Common myeloid progenitor, CD34-positive (primary cell): ENCODE measurements around the gene KCNV2.
"Not testable (repeated sequence)": the region's sequence is repeated elsewhere in the genome, so short reads cannot be mapped to it uniquely, and the experiment has no call there.

ENCODE experiments used
- CTCF ChIA-PET: fragments of 350-600 bp; sonication (Branson Sonifier 250); formaldehyde crosslinking; loops from one replicate; lab custom pipeline; 2021; ENCODE audit warnings: antibody characterized with exemption; lab: Charles Lee
- POLR2A ChIA-PET: fragments of 350-600 bp; sonication (Branson Sonifier 250); formaldehyde crosslinking; loops from one replicate; lab custom pipeline; 2021; ENCODE audit warnings: antibody characterized with exemption; lab: Charles Lee
- DNase-seq, 3 donors: peaks; one replicate each; pipeline versions ENCODE4 v3.0.0 to v3.0.0-alpha.2; 2013
- H3K27ac ChIP-seq, 2 experiments: 1 replicate in 1 of 2; 2 replicates in 1 of 2; pipeline ENCODE4 v1.7.0; 2013; ENCODE audit warnings: inconsistent platforms in 2 of 2, low read length in 2 of 2, mild to moderate bottlenecking in 2 of 2, low read depth in 1 of 2, moderate library complexity in 1 of 2; ENCODE audit not compliant: severe bottlenecking in 2 of 2, insufficient read depth in 1 of 2, poor library complexity in 1 of 2
- H3K27me3 ChIP-seq, 5 experiments: replicated peaks in 2 of 5; 1 replicate in 3 of 5; 2 replicates in 2 of 5; pipeline versions ENCODE4 v1.6.1 to v1.7.0; 2013; ENCODE audit warnings: low read length in 4 of 5, mild to moderate bottlenecking in 2 of 5, moderate library complexity in 2 of 5, inconsistent platforms in 1 of 5; ENCODE audit not compliant: insufficient read depth in 5 of 5, control insufficient read depth in 4 of 5
- H3K36me3 ChIP-seq, 4 experiments: 1 replicate in 2 of 4; 2 replicates in 2 of 4; pipeline versions ENCODE4 v1.6.1 to v1.7.0; 2013; ENCODE audit warnings: low read length in 3 of 4, control low read depth in 1 of 4, mild to moderate bottlenecking in 1 of 4; ENCODE audit not compliant: control insufficient read depth in 4 of 4, insufficient read depth in 4 of 4
- H3K4me1 ChIP-seq, 4 experiments: 1 replicate in 3 of 4; 2 replicates in 1 of 4; pipeline versions ENCODE4 v1.6.1 to v1.7.1; 2013; ENCODE audit warnings: low read length in 3 of 4, mild to moderate bottlenecking in 3 of 4, control low read depth in 1 of 4, inconsistent platforms in 1 of 4, moderate library complexity in 1 of 4; ENCODE audit not compliant: control insufficient read depth in 4 of 4, insufficient read depth in 4 of 4; ENCODE audit errors: control extremely low read depth in 1 of 4
- H3K4me3 ChIP-seq, 7 experiments: 1 replicate in 4 of 7; 2 replicates in 3 of 7; pipeline versions ENCODE4 v1.5.1 to v1.7.0; 2013; ENCODE audit warnings: mild to moderate bottlenecking in 7 of 7, low read length in 6 of 7, moderate library complexity in 6 of 7, inconsistent platforms in 2 of 7, low read depth in 2 of 7, control low read depth in 1 of 7; ENCODE audit not compliant: insufficient read depth in 4 of 7, control insufficient read depth in 1 of 7; ENCODE audit errors: extremely low read depth in 1 of 7
- H3K9me3 ChIP-seq, 5 experiments: 1 replicate in 4 of 5; 2 replicates in 1 of 5; pipeline versions ENCODE4 v1.6.1 to v1.7.1; 2013; ENCODE audit warnings: low read length in 4 of 5, mild to moderate bottlenecking in 2 of 5, inconsistent platforms in 1 of 5, low read depth in 1 of 5, moderate library complexity in 1 of 5; ENCODE audit not compliant: control insufficient read depth in 4 of 5, insufficient read depth in 2 of 5; ENCODE audit errors: control extremely low read depth in 1 of 5
- WGBS: methylation state at CpG from one replicate; pipeline ENCODE4 v1.1.5; 2013; ENCODE audit not compliant: insufficient coverage; 5-methylcytosine and 5-hydroxymethylcytosine counted together

The KCNV2 gene

GRCh38 chr9:2700398-2700797 lies 16.9 kb upstream of the KCNV2 start:
- no peaks in the 10 kb centered on the region for H3K9me3 ChIP-seq
- ChIA-PET CTCF (interaction anchor here (0.7 kb wide), 1 partner anchor 11 kb away, joined by 3 read pairs; no protein-coding TSS in a partner anchor), POLR2A (no interaction called here)
- DNase-seq = no peak
- H3K27me3 ChIP-seq = no peaks in the 10 kb centered on the region
- H3K4me3 ChIP-seq = no peak overlapping the region
- no peak overlapping the region for H3K27ac ChIP-seq
- WGBS = 88% methylated on average over 5 of the region's 6 CpGs
- H3K36me3 ChIP-seq = no peaks in the 10 kb centered on the region
- H3K4me1 ChIP-seq = peaks cover 0 to 10% (median 2%) of the 10 kb centered on the region in 4 experiments

- ChIA-PET CTCF (interaction anchor here (0.7 kb wide), 1 partner anchor 10 kb away, joined by 3 read pairs; no protein-coding TSS in a partner anchor), POLR2A (no interaction called here)
- no peaks in the 10 kb centered on the region for H3K9me3 ChIP-seq
- H3K4me3 ChIP-seq = no peak overlapping the region
- H3K4me1 ChIP-seq = peaks cover 0 to 10% (median 2%) of the 10 kb centered on the region in 4 experiments
- no peak for DNase-seq
- no peaks in the 10 kb centered on the region for H3K36me3 ChIP-seq
- no peaks in the 10 kb centered on the region for H3K27me3 ChIP-seq
- no peak overlapping the region for H3K27ac ChIP-seq
- 96% methylated on average over 3 of the region's 10 CpGs for WGBS
Measured at GRCh38 chr9:2700909-2701550, 16.3 kb upstream of the KCNV2 start.

GRCh38 chr9:2704504-2704903 lies 12.8 kb upstream of the KCNV2 start:
- ChIA-PET POLR2A (no interaction called here), CTCF (interaction anchor here (0.7 kb wide), 1 partner anchor 23 kb away, joined by 3 read pairs; no protein-coding TSS in a partner anchor)
- H3K4me3 ChIP-seq = no peak overlapping the region
- no peak overlapping the region for H3K27ac ChIP-seq
- no peaks in the 10 kb centered on the region for H3K36me3 ChIP-seq
- H3K27me3 ChIP-seq = no peaks in the 10 kb centered on the region
- no peaks in the 10 kb centered on the region for H3K9me3 ChIP-seq
- DNase-seq = peak; percentile 55 to 86 (median 81)
- peaks cover 0 to 10% (median 2%) of the 10 kb centered on the region in 4 experiments for H3K4me1 ChIP-seq

GRCh38 chr9:2707256-2707655 lies 10.1 kb upstream of the KCNV2 start:
- H3K27ac ChIP-seq, H3K4me1 ChIP-seq, POLR2A ChIA-PET, H3K36me3 ChIP-seq, DNase-seq, H3K27me3 ChIP-seq, H3K9me3 ChIP-seq, H3K4me3 ChIP-seq: not testable (repeated sequence)
- CTCF ChIA-PET = interaction anchor here (0.6 to 0.7 kb wide), 2 partner anchors 11 to 22 kb away, joined by 3 read pairs; no protein-coding TSS in a partner anchor
- WGBS = no CpG with 5 or more reads among the region's 3 CpGs

GRCh38 chr9:2709645-2710101 lies 7.6 kb upstream of the KCNV2 start:
- POLR2A ChIA-PET = interaction anchor here (0.6 kb wide), 1 partner anchor 11 kb away, joined by 3 read pairs; no protein-coding TSS in a partner anchor
- CTCF ChIA-PET = no interaction called here

GRCh38 chr9:2711716-2712115 lies 5.6 kb upstream of the KCNV2 start:
- CTCF ChIA-PET = interaction anchor here (0.6 to 0.7 kb wide), 2 partner anchors 11 to 546 kb away, joined by 3 to 4 read pairs; no protein-coding TSS in a partner anchor
- no peak for DNase-seq
- Histone ChIP-seq H3K9me3 (no peaks in the 10 kb centered on the region), H3K27me3 (no peaks in the 10 kb centered on the region), H3K4me1 (no peaks in the 10 kb centered on the region), H3K27ac (no peak overlapping the region), H3K36me3 (no peaks in the 10 kb centered on the region), H3K4me3 (no peak overlapping the region)
- WGBS = 100% methylated on average over 2 of the region's 6 CpGs
- POLR2A ChIA-PET = no interaction called here

More at GRCh38 chr9:2709645-2710101, 7.6 kb upstream of the KCNV2 start:
- no peak for DNase-seq
- no peaks in the 10 kb centered on the region for H3K36me3 ChIP-seq
- H3K27ac ChIP-seq = no peak overlapping the region
- H3K4me1 ChIP-seq = peaks cover 0 to 4% (median under 1%) of the 10 kb centered on the region in 4 experiments
- H3K4me3 ChIP-seq = no peak overlapping the region
- WGBS = 87% methylated on average over 2 of the region's 2 CpGs
- no peaks in the 10 kb centered on the region for H3K9me3 ChIP-seq
- no peaks in the 10 kb centered on the region for H3K27me3 ChIP-seq

- ChIA-PET POLR2A (no interaction called here), CTCF (interaction anchor here (1.5 kb wide), 1 partner anchor 10 kb away, joined by 3 read pairs; no protein-coding TSS in a partner anchor)
- Histone ChIP-seq H3K36me3 (peaks cover 0 to 3% (median 0%) of the 10 kb centered on the region in 4 experiments), H3K9me3 (peaks cover 0 to 4% (median 0%) of the 10 kb centered on the region in 5 experiments), H3K27ac (no peak overlapping the region), H3K4me3 (no peak overlapping the region), H3K27me3 (no peaks in the 10 kb centered on the region), H3K4me1 (no peaks in the 10 kb centered on the region)
- DNase-seq = no peak
- WGBS = 97% methylated on average over 68 of the region's 69 CpGs
Measured at GRCh38 chr9:2718001-2718697, 839 bp downstream of the KCNV2 start.
